Measurements from ENCODE around the gene TWIST2.

DNA sequence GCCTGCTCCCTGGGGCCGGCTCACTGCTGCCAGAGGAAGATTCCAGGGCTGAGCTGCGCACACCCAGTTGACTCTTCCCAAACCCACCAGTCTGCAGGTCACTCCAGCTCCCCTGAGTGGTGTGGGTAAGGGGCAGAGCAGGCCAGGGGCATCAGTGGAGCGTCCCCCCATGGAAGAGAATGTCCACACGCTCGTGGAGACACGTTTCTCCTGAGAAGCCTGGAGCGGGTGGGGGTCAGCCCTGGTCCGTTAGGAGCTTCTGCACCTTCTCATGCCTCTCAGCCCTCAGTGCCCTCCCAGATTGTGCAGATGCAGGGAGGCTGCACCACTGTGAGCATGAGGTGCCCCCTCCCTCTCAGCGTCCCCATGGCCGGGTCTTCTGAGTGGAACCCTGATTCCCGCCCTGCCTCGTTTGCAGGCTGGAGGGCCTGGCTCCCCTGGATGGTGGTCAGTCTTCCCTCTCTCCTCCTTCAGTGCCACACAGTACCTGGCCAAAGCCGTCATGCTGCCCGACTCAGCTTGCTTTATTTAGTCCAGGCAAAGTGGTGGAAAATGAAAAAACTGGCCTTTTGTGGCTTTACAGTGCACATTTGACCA, 37.0 kb downstream of the TWIST2 start:
- TF ChIP-seq POLR2AphosphoS5 (IDR thresholded peaks at IDR 0.05; ENCODE audit: borderline replicate concordance, low read depth, low read length), result no peak
- no peak for TF ChIP-seq EZH2 (IDR thresholded peaks at IDR 0.05)
